NCI-H510A (cell line): ENCODE measurements around the gene RIT2.
A peak's percentile ranks its signal among the peaks of the same experiment; 100 is the strongest.
"Not testable (repeated sequence)": the region's sequence is repeated elsewhere in the genome, so short reads cannot be mapped to it uniquely, and the experiment has no call there.

Experiments
- DNase-seq: peaks from one replicate; lab custom pipeline; 2025; lab: John Stamatoyannopoulos, UW

Gene RIT2

DNA sequence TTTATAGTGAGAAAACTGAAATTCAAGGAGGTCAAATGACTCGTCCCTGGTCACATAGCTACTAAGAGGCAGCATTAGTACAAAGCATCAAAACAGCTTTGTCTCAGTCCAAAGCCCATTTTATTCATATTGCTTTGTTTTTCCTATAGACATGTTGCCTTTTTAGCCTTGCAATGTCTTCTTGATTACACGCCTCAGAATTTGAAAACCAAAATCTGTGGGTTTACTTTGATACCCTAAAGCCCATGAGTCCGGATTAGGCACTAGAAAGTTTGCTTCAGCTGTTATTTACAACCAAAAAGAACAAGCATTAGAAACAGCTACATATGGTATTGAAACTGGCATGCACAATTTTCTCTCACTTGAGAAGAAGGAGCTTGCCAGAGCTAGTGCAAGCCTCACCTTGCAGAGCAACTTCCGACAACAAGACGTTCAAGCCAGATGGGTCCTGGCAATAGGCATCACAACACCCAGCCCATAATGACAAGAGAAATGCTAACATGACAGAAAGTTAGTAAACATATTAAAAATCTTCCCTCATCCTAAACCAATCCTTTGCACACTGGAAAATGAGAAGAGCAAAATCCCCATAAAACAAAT, 276.8 kb downstream of the RIT2 start:
- DNase-seq: no peak

DNA sequence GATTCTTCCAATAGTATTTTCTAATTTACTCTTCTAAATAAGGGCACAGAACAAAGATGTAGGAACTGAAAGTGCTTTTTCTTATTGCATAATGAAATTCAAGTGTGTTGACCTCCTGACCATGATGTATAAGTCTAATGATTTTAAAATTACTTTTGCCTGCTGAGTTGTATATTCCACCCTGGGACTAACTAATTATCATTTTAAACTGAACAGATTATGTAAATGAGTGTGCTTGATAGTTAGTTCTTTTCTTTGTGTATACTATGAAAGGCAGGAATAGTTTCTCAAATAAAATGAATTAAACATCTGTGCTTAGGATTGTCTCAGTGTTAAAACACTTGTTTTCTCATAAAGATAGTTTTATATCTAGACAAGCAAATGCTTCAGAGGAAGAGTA, 284.5 kb downstream of the RIT2 start:
- DNase-seq: no peak

DNA sequence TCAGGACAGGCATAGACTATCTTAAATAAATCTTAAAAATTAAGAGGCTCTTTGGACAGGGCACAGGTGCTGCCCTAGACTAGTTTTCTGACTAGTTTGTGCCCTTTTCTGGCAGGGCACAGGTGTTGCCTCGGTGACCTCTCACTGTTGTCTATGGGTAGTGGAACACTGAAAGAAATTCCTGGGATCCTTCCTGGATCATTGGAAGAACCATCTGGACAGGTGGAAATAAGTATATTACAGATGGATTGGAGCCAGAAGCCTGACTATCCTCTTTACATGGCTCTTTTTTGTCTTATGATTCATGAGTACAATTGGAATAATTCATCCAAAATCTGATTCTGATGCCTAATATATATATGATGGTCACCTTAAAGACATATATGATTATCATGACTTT, 286.6 kb downstream of the RIT2 start:
- DNase-seq: no peak

DNA sequence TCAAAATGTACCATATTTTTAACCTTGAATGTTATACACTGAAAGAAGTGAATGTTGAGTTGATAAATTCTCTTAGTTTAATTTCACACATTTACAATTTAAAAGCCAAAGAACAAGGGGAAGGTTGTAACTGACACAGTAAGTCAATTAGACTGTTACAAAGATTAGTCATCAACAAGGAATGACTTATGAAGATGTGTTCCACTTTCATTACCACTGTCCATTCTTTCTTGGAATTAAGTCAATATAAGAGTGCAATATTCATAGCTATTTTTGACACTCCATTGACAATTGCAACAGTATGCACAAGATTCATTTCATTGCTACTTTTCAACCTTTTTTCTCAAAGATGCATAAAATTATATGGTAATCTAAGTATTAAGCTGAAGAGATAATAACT, 291.3 kb downstream of the RIT2 start:
- DNase-seq: no peak

DNA sequence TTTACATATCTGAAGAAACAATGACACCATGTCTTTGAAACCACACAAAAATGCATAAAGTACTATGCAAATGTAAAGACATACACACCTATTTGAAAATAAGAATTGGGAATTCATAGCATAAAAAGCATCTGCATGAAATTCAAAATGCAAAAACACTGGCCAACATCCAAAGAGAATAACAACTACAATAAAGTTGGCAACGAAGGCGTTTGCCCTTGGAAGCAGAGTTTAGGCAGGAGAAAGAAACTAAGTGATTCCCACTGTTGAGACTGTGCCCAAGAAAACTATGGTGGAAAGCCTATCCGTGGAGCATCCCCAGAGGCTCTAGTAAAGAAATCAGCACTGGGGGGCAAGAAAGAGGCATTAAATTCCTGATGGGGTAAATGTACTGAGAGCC, 292.8 kb downstream of the RIT2 start:
- no peak for DNase-seq

DNA sequence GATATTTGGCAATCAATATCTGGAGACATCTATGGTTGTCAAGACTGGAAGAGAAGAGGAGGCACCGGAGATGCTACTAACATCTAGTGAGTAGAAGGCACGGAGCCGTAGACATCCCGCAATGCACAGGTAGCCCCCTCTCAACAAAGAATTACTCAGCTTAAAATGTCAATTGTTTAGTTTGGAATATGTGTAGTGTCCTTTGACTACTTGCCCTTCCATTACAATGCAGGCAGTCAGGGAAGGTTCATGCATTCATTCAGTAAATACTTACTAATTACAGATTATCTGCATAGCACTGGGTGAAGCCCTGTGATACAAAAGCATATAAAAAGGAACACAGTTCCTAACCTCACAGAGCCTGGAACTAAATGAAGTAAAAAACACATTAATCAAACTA, 294.0 kb downstream of the RIT2 start:
- no peak for DNase-seq

DNA sequence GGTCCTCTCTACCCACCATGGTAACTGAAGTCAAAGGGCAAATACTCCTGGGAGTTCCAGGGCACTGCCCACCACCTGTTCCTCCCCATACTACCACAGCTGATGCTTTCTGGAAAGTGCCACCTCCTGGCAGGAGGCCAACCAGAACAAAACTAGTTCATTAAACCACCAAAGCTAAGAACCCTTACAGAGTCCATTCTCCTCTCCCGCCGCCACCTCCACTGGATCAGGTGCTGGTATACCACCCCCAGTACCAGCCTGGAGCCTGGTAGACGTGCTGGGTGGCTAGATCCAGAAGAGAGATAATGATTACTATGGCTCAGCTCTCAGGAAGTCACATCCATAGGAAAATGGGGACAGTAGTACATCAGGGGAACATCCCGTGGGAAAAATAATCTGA, 300.9 kb downstream of the RIT2 start:
- no peak for DNase-seq

DNA sequence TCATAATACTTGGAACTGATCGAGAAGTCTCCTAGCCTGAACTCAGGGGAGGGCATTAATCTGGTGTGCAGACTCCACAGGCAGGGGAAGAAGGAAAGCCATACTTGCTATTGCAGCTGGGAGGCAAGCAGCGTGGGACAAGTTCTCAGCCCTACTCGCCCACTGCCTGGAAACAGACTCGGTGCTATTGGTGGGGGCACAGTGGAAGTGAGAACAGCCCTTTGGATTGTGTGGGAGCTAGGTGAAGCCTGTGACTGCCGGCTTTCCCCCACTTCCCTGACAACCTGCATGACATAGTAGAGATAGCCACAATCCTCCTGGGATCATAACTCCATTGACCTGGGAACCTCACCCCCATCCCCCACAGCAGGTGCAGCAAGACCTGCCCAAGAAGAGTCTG, 301.3 kb downstream of the RIT2 start:
- DNase-seq: no peak

DNA sequence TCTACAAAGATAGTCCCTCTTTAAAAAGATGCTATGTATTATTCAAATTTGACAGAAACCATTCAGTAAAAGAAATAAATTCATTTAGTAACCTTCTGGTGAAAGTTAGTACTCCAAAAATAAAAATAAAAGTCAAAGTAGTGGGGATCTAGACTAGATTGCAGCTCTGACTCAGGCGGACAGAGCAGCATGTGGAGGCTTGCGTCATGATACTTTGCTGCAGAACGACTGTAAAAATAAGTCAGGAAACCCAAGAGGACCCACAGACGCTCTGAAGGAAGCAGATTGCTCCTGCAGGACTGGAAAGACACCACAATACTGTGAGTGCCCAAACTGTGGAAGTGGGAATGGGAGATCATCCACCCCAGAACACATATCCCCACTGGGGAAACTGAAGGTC, 301.9 kb downstream of the RIT2 start:
- DNase-seq: no peak

DNA sequence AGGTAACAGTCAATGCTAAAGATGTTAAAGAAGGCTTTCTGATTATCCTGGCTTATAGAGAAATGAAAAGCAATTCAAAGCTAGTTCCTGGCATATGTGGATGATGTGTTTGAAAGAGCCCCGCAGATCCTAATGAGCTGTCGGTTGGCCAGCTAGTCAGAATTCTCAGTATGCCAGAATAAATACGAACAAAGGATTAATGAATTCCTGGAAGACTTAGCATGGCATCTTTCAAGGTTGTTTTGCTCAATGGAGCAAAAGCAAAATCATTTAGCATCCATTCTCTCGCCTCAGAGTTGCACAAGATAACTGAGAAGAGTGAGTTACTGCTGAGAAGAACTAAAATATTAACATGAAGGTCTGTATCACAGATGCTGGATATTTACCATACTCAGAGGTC, 307.6 kb downstream of the RIT2 start:
- DNase-seq: no peak

DNA sequence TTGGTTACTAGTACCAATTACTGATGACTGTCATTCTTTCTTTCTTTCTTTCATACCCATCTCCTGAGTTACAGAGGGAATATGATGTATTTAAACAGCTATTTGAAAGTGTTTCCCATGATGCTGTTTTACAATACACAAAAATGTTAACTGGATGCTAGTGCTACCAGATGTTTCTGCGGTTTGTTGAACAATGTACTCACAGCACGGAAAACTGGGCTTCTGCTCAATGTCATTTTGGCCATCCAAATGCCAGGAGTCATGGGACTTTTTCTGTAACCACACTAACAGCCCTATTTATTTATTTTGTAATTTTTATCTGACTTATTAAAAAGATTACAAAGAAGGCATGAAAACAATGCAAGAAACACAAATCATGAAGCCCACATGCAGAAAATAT, 313.8 kb downstream of the RIT2 start:
- no peak for DNase-seq

DNA sequence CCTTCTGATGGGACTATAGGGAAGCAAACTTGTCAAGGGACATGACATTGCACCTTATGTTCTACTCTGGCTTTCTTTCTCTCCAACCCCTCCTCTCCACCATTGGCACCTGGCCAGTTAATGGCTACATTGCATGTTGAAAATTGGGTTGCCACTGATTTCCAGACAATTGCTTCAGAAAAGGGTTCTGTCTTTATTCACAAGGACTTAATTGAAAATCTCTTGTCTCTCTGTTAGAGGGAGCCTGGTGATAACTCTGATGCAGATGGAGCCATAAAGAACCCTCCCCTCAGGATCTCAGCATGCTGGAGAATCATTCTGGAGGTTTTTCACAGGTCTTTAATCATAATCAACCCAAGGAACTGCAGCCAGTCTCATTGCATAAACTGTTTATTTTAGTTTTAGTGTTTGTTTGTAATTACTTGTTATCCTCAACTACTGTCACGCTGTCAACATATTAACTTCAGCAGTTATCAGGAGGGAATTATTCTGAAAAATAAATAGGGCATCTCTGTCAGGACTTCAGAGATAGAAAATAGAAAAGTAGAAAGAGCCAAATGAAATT, 316.8 kb downstream of the RIT2 start:
- peak; percentile 4 for DNase-seq

DNA sequence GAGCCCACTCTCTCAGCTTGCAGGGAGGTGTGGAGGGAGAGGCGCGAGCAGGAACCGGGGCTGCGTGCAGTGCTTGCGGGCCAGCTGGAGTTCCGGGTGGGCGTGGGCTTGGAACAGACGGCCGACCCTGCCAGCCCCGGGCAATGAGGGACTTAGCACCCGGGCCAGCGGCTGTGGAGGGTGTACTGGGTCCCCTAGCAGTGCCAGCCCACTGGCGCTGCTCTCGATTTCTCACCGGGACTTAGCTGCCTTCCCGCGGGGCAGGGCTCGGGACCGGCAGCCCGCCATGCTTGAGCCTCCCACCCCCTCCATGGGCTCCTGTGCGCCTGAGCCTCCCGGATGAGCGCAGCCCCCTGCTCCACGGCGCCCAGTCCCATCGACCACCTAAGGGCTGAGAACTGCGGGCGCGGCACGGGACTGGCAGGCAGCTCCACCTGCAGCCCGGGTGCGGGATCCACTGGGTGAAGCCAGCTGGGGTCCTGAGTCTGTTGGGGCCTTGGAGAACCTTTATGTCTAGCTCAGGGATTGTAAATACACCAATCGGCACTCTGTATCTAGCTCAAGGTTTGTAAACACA, 320.2 kb downstream of the RIT2 start:
- not testable (repeated sequence) for DNase-seq

DNA sequence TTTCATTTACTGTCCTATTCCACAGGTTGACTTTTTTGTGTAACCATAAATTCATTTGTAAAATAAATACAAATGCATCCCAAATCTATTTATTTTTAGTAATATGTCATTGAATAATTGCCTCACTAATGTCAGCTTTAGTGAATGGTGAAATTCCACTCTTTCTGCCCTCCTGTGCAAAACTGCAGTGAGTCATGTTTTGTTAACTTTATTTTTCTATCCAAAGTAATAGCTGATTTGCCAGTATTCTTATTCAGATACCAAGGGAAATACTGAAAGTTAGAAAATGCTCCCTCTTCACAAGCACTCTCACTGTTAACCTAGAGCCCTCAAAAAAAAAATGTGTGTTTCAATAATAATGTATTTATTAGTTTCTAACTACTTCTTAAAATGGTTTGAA, 322.8 kb downstream of the RIT2 start:
- no peak for DNase-seq

DNA sequence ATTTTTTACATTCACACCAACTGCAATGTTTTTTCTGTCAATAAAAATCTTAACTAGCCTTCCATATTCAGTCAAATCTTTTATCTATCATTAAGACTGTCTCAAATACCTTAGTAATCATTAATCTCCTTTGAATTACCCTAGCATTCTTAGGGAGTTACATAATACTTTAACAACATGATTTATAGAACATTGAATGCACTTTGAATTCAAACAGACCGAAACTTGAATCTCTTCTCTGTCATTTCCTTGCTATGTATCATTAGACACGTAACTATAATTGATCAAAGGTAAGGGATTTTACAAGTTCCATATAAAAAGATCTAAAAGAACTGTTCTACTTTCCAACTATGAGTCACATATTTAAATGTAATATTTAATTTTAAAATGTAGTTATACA, 330.9 kb downstream of the RIT2 start:
- no peak for DNase-seq

DNA sequence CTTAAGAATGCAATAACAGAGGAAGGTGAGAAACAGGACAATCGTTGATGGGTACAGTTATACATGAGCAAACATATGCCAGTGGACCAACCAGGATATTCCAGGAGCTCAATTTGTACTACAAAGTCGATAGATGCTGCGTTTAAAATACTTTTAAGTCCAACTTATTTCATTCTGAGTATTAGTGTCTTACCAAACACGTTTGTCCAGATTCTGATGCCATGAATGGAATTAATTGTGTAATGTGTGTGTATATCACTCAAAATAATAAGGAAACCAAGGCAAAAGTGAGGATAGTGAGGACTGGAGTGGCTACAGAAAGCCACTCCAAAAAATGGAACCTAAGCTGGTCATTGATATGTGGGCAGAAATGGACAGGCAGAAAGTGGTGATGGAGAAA, 332.6 kb downstream of the RIT2 start:
- no peak for DNase-seq

DNA sequence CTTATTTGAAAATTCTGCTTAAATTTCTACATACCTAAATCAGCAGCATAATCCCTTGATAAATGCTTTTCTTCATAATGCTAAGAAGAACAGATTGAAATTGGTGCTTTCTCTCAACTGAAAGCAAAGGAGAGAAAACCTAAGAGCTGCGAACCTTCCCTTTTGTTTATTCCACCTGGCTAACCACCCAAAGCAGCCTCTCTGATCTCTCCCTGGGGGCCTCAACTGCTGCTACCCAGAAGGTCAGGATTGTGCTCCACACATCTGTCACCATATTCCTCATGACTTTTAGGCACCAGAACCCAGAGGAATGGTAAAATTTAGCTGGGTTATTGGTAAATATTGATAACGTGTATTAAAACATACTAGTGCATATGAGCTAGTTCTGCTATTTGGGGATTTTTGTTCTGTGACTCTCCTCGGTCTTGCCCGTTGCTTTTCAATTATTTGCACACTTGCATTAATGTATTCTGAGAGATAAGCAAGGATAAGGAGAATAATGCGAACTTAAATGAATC, 334.1 kb downstream of the RIT2 start:
- no peak for DNase-seq

DNA sequence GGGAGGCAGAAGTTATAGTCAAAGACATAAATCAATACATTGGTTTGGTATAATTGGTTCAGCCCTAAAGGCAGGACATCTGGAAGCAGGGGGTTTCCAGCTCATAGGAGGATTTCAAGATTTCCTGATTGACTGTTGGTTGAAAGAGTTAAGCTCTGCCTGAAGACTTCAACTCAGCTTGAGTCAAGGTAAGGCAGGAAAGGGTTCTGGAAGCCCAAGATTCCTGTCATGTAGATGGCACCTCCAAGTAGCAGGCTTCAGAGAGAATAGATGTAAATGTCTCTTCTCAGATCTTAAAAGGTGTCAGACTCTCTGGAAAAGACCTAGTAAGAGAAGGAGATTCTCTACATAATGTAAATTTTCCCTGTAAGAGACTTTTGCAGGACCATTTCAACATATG, 335.3 kb downstream of the RIT2 start:
- no peak for DNase-seq

DNA sequence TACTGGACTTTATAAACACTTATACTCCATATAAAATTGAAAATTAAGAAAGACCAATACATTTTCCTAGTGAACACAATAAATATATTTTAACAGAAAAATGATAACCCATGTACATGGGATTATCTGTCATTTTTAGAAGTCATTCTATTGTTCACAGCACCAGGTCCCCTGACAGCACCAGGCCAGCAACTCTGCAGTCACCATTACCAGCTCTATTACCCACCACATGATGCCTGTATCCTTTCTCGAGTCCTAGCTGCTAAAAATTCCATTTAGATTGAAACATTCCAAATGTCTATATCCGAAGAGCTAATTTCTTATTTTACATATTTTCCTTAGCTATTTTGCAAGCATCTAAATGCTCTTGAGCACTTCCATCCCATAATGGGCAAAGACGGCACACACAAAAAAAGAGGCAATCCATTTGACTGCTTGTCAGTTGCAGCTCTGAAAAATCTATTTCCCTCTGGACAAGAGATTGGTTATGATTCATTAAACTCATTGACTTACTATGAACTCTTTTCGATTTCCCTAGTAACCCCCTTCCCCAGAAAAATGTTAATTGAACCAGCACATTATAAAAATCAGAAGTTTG, 336.9 kb downstream of the RIT2 start:
- no peak for DNase-seq

DNA sequence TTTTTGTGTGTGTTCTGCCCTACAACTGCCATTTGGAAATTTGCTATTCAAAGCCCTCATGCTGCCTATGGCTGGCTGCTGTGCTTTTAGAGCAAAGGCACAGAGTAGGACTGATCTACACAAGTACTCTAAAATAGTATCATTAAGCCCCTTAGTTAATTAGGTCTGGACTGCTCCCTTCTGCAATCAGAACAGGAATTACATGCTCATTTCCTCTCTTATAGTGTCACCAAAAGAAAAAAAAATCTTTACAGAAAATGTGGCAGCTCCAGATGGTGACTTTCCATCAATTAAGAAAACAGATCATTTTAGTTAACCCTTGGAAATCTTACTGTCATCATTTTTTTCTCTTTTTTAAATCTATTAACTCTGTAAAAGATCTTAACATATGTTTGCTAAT, 337.5 kb downstream of the RIT2 start:
- no peak for DNase-seq

DNA sequence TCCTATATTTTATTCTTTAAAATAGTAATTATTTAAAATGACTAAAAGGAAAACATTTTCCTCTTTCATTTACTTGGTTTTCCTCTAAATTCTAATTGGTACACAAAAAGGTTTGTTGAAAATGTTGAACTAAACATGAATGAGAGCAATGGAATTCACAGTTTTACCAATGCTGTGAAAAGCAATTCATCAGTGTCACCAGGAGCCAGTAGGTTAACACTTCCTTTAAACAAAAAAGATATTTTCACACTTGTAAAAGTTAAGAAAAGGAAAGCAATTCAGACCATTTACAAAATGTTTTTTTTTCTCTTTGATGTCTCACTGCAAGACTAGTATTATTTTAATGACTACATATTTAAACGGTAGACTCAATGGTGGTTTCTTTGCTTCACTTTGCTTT, 341.6 kb downstream of the RIT2 start:
- no peak for DNase-seq

DNA sequence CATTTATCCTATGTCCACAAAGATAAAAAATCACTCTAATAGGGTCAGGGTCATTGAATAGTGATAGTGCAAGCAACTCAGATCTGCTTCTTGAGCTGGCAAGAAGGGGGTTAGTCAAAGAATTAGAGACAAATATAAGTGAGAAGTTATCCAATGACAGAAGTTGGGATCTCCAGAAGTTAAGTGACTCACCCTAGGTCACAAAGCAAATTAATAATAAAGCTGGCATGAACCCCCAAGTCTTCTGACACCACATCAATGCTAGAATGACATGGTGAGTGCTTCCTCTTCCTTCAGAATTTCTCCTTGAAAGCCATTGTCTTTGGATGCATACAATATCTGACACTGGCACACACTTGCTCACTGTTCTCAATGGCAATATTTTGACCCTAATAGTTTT, 343.5 kb downstream of the RIT2 start:
- DNase-seq: no peak

DNA sequence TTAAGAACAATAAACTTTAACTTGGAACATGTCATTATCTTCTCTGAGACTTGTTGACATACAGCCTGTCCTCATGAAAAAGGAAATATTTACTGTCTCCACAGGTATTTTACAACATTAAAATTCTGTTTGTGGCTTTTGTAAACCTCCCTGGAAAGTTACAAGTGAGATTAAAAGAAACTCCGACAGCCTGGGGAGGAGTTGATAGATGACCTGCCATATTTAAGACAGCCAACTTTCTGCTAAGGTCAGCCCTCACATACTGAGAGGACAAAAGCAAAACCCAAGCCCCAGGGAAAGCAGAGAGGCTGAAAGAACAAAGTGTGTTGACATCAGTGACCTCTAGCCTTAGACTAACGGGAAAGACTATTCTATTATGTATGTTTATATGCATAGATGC, 350.2 kb downstream of the RIT2 start:
- DNase-seq: no peak

DNA sequence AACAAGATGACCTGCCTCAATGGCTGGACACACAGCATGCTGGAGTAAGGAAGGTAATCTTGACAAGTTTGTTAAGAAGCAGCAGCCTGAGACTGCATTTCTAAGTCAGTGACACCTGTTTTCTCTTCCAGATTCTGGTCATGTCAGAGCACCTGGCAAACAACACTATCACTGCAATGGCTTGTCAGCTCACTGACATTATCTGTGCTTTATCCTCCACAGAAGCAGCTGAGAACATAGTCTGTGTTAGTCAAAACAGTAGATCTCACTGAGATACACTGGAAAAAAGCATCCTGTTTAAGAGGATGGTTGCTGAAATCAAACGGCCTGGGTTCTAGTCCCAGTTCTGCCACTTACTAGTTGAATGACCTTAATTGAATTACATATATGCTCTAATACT, 355.2 kb downstream of the RIT2 start:
- DNase-seq: no peak
